AG10803 (cell line): ENCODE results near the gene RABGAP1L.

Experiments
- DNase-seq: peaks from one replicate; pipeline ENCODE4 v3.0.0; 2010; ENCODE audit warnings: low read depth
- H3K4me3 ChIP-seq: 2 replicates; pipeline ENCODE4 v1.5.1; 2011; ENCODE audit warnings: mild to moderate bottlenecking, low read length, control low read depth
- TF ChIP-seq, protein P1 (sequence below): conservative IDR thresholded peaks from 2 replicates; pipeline ENCODE4 v1.5.1; 2011; ENCODE audit warnings: mild to moderate bottlenecking, low read length, control low read depth, inconsistent platforms

RABGAP1L gene

DNA sequence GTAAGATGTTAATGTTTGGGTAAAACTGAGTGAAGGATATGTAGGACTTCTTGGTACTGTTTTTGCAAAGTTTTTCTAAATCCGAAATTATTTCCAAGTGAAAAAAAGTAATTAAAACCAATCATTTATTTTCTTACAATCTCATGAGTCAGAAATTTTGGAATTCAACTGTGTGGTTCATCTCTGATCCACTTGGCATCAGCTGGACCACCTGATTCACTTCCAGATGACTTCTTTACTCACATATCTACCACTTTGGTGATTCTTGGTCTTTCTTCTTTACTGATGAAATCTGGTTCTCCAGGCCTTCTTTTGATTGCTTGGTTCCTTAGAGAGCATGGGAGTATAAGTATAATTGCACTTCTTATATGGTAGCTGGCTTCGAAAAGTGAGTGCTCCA is 585.6 kb downstream of the RABGAP1L start:
- peak; percentile 25 for DNase-seq
- H3K4me3 ChIP-seq, result no peak overlapping the region
- TF ChIP-seq, protein P1, sequence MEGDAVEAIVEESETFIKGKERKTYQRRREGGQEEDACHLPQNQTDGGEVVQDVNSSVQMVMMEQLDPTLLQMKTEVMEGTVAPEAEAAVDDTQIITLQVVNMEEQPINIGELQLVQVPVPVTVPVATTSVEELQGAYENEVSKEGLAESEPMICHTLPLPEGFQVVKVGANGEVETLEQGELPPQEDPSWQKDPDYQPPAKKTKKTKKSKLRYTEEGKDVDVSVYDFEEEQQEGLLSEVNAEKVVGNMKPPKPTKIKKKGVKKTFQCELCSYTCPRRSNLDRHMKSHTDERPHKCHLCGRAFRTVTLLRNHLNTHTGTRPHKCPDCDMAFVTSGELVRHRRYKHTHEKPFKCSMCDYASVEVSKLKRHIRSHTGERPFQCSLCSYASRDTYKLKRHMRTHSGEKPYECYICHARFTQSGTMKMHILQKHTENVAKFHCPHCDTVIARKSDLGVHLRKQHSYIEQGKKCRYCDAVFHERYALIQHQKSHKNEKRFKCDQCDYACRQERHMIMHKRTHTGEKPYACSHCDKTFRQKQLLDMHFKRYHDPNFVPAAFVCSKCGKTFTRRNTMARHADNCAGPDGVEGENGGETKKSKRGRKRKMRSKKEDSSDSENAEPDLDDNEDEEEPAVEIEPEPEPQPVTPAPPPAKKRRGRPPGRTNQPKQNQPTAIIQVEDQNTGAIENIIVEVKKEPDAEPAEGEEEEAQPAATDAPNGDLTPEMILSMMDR, result no peak

DNA sequence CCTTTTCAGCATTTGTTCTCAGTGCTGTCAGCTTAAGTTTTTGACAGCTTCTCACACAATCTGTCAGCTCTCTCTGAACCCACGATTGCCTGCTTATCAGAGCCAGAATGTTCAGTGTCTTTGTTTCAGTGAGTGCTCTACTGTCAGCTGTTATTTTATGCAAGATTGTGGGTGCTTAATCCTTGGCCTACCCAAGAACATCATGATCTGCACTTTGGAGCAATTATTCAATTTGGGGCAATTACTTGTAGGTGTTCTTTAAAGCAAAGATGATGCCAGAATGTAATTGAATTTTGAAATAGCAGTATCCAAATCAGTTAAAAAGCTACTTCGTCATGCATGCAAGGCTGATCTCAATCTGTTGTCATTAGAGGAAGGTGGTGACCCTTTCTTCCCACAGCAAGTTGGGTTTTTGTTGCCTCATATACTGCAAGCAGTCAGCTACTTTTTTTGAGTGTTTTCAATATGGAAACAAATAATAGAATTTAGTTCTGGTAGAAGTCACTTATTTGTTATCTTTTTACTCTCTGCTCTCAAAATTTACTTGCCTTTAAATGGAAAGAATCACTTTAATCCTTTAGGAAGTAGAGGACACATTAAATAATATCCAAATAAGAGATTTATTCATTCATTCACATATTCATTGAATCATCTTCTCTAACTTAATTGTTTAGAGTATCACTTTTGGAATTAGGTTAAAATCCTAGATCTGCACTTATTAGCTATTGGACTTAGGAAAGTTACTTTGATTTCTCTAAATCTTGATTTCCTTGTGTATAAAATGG is 586.9 kb downstream of the RABGAP1L start:
- TF ChIP-seq, protein P1, result no peak
- DNase-seq, result no peak
- H3K4me3 ChIP-seq, result no peak overlapping the region

DNA sequence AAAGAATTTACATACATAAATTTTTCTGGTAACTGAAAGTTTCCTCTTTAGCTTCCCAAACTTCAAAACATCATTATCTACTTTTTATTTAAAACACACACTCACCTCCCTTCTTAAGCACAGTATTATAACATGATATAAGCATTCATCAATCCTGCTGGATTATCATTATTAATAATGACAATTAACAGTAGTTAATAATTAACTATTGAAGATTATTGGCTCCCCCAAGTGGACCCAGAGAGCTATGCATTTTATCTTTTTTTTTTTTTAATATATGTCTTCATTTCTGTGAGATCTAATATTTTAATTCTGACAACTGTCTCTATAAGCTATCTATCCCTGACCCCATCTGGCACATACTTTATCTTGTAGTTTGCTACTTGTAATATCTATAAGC is 588.3 kb downstream of the RABGAP1L start:
- TF ChIP-seq, protein P1, result 0 out of 2 replicates have a peak, but pooled peaks have one; percentile 4
- no peak for DNase-seq

DNA sequence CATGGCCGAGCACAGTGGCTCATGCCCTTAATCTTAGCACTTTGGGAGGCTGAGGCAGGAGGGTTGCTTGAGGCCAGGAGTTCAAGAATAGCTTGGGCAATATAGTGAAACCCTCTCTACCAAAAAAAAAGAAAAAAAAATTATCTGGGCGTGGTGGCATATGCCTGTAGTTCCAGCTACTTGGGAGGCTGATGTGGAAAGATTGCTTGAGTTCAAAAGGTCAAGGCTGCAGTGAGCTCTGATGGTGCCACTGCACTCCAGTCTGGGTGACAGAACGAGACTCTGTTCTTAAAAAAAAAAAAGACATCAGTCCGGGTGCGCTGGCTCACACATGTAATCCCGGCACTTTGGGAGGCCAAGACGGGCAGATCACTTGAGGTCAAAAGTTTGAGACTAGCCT is 589.3 kb downstream of the RABGAP1L start:
- DNase-seq, result no peak
- no peak overlapping the region for H3K4me3 ChIP-seq
- TF ChIP-seq, protein P1, result no peak

More for the DNA sequence above, 588.3 kb downstream of the RABGAP1L start:
- H3K4me3 ChIP-seq, result no peak overlapping the region

DNA sequence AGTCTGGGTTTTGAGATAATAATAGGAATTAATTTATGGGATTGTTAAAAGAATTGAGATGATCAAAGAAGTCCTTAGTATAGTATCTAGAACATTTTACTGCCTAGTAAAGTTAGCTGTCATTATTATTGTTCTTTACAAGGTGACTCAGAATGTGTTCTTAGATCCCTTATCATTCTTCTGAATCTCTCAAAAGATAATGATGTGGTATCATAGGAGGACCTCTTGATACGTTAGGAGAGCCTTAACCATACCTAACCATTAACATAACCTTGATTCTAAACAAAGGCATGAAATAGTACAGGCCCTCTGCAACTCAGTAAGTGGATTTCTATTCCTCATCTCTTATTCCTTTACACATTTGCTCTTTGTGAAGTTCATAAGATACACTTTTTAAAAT is 593.8 kb downstream of the RABGAP1L start:
- no peak overlapping the region for H3K4me3 ChIP-seq
- TF ChIP-seq, protein P1, result no peak
- no peak for DNase-seq

DNA sequence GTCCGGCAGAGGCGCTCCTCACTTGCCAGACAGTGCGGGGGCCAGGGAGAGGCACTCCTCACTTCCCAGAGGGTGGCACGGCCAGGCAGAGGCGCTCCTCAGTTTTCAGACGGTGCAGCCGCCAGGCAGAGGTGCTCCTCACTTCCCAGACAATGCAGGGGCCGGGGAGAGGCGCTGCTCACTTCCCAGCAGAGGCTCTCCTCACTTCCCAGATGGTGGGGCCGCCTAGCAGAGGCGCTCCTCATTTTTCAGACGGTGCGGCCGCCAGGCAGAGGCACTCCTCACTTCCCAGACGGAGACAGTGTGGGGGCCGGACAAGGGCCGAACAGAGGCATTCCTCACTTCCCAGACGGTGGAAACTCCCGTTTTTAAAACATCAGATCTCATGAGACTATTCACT is 602.0 kb downstream of the RABGAP1L start:
- no peak overlapping the region for H3K4me3 ChIP-seq
- no peak for DNase-seq
- TF ChIP-seq, protein P1, result no peak

DNA sequence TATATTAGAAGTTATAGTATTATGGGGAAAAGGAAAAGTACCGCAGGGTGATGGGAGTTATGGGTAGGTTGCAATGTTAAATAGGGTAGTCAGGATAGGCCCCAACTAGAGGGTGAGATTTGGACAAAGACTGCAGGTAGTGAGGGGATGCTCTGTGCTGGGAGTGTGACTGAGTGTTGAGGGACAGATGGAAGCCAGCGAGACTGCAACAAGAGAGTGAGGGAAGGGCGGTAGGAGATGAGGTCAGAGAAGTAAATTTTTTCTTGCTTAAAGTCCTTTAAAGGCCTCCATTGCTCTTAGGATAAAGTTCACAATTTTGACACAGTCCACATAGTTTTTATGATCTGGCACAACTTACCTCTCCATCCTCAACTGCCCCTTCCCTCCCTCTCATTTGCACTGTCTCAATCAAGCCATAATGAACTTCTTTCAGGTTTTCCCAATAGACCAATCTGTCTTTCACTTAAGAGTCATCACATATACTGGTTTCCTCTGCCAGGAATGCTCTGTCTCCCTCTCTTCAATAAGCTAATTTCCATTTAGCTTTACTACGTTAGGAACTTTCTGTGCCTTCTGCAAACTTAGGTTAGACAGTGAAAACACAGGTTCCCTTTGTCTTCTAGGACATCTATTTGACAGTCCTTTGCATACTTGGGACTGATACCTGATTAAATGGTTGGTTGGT is 602.7 kb downstream of the RABGAP1L start:
- no peak for DNase-seq
- no peak overlapping the region for H3K4me3 ChIP-seq
- TF ChIP-seq, protein P1, result no peak
